MG63 (cell line): ENCODE results near the gene CXCL14. TPM values are rescaled to one million over a fixed set of nuclear protein-coding genes. Genes with fewer than 3 reads are reported as not detected.
A peak's percentile ranks its signal among the peaks of the same experiment; 100 is the strongest.

Experiments used
- DNase-seq: peaks from one replicate; pipeline ENCODE4 v3.0.0-alpha.2; 2020
- H3K27me3 ChIP-seq: fragments of 250-450 bp; sonication (Bioruptor Pico); 2 replicates; pipeline ENCODE4 v1.5.1; 2020; ENCODE audit warnings: mild to moderate bottlenecking, moderate library complexity
- H3K36me3 ChIP-seq: fragments of 250-450 bp; sonication (Bioruptor Pico); 2 replicates; pipeline ENCODE4 v1.5.1; 2020; ENCODE audit warnings: mild to moderate bottlenecking, moderate library complexity
- H3K4me3 ChIP-seq: fragments of 250-450 bp; sonication (Bioruptor Pico); 2 replicates; pipeline ENCODE4 v1.5.1; 2020; ENCODE audit warnings: mild to moderate bottlenecking, moderate library complexity
- H3K9me3 ChIP-seq: fragments of 250-450 bp; sonication (Bioruptor Pico); 2 replicates; pipeline ENCODE4 v1.5.1; 2020; ENCODE audit warnings: mild to moderate bottlenecking, moderate library complexity
- total RNA-seq: library from RNA; depleted of rRNA; stranded (reverse); fragments of >200 nt; shearing (Covaris generic); gene quantifications from 2 replicates; pipeline ENCODE4 v1.2.3, GENCODE V29; 2014; ENCODE audit warnings: low replicate concordance; rRNA removed

The CXCL14 gene, protein sequence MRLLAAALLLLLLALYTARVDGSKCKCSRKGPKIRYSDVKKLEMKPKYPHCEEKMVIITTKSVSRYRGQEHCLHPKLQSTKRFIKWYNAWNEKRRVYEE
- 0.76 TPM in 1 of 2 replicates, not detected in the other for total RNA-seq

DNA sequence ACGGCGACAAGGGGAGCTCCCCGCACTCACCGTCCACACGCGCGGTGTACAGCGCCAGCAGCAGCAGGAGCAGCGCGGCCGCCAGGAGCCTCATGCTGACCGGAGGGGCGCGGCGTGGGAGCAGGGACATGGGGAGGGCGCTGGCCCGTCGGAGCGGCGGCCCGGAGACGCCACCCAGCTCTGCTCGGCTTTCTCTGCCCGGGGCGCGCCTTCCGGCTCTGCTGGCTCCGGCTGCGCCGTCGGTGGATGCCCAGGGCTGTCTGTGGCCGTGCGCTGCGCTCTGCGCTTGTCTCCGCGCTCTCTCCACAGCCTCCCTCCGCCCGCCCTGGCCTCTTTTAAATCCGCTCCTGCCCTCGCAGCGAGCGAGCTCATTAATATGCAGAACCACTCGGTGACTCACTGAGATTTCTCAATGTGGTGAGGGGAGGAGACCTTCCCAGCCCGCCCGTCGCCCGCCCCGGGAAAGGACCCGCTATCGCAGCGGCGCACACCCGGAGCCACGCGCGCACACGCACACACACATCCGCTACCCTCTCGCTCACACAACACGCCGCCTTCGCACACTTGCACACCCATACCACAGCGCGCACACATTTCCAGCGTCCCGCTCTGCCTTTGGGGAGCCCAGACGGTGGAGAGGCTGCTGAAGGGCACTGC is at the start of gene CXCL14:
CXCL14 (minus strand) TSS at position 307 of the 657 bp plus-strand sequence; CDS start at position 94, 213 bp downstream.
- Histone ChIP-seq H3K27me3 (peaks cover 58% of the 10 kb centered on the region), H3K4me3 (peak within 1 kb of the TSS; percentile 28), H3K9me3 (no peaks in the 10 kb centered on the region)

DNA sequence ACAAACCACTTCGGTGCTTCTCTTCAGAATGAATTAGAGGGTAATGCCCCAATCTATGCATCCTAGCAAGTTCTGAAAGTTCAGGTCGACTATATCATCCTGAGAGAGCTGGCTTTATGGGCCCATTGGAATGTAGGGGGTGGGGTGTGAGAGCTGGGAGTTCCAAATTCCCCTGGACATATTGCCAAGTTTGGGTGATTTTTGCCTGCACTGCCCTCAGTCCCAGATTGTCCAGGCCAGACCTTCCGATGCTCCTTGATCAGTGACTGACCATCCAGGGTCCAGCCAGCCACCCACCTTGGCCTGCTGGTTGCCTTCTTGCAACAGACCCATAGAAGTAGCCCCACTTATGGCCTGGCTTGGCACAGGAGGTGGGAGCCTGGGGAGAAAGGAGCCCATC is 47.8 kb upstream of the CXCL14 start:
- H3K36me3 ChIP-seq, result no peaks in the 10 kb centered on the region
- no peaks in the 10 kb centered on the region for H3K9me3 ChIP-seq
- no peak overlapping the region for H3K4me3 ChIP-seq
- DNase-seq, result no peak
- H3K27me3 ChIP-seq, result peaks cover 20% of the 10 kb centered on the region; the same call in 1 of the 2 replicates

More for the DNA sequence above, at the start of gene CXCL14:
- no peaks in the 10 kb centered on the region for H3K36me3 ChIP-seq
- DNase-seq, result peak; percentile 75

DNA sequence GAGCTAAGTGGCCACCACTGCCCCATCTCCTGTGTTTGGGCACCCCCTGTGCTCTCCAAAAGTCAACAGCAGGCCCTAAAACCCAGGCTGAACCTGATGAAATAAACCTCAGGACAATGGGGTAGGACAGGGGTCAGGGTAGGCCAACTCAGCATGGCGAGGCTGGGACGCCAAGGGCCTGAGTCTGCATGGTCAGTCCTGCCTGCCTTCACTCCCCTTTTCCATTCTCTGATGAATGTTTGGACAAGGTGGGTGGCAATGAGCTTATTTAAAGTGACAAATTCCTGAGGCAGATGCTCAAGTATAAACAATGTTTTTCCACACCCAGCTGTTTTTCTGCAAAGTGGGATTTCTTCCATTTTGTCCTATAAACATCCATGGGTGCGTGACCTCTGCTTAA is 47.2 kb upstream of the CXCL14 start:
- H3K4me3 ChIP-seq, result no peak overlapping the region
- no peak for DNase-seq

DNA sequence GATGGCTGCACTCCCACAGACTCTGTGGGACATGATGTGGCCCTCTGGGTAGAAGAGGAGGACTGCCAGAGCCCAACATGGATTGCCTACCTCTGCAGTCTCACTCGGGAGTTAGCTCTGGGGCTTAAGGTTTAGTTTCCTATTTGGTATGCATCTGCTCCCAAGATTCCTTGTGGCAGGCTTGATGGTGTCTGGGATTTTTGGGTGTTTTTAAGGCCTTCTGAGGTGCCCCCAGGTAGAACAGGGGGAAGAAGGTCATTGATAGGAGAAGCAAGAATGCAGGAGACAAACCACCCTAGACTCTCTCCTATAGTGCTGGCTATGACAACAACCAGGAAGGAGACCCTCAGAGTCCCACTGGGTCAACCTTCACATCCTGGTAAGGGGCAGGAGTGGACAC is 46.7 kb upstream of the CXCL14 start:
- no peaks in the 10 kb centered on the region for H3K9me3 ChIP-seq
- H3K36me3 ChIP-seq, result no peaks in the 10 kb centered on the region
- DNase-seq, result no peak
- H3K4me3 ChIP-seq, result no peak overlapping the region
- H3K27me3 ChIP-seq, result peaks cover 20% of the 10 kb centered on the region; the same call in 1 of the 2 replicates

More for the DNA sequence above, 47.2 kb upstream of the CXCL14 start:
- Histone ChIP-seq H3K27me3 (peaks cover 20% of the 10 kb centered on the region; the same call in 1 of the 2 replicates), H3K9me3 (no peaks in the 10 kb centered on the region), H3K36me3 (no peaks in the 10 kb centered on the region)

DNA sequence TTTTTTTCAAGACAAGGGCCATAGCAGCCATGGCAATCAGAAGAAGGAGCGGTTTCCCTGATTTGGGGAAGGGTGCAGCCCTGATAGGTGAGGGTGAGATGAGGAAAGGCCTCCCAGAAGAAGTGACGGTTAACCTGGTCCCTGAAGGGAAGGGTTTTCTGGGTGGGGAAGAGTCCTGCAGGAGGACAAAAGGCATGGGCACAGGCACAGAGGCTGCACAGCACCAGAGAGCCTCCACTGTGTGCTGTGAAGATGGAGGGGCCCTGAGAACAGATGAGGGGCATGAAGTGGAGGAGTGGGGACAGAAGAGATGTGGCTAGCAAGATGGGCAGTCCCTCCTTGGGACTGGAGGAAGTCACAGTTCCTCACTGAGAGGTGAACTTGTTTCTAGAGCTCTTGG is 46.3 kb upstream of the CXCL14 start:
- Histone ChIP-seq H3K27me3 (peaks cover 20% of the 10 kb centered on the region; the same call in 1 of the 2 replicates), H3K4me3 (no peak overlapping the region), H3K36me3 (no peaks in the 10 kb centered on the region), H3K9me3 (no peaks in the 10 kb centered on the region)
- no peak for DNase-seq

DNA sequence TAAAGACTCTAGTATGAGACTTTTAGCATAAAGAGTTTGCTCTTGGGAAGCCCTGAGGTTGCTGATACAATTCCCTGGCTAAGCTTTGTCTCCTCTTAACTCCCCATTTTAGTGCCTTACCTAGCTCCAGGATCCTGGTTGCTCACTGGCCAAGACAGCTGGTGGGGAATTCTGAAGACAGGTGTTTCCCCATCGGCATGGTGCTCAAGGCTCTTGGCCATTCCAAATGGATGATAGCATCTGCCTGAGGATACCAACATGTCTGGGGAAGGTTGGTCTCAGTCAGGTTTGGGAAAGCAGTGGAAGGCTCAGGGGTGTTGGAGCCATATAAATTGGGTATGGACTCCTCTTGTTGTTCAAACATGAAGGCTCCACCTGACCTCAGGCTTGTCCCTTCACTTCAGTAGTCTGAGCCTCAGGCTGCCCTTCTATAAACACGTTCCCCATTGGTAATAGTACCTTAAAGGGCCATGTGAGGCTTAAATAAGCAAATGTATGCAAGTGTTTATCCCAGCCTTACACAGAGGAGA is 44.5 kb upstream of the CXCL14 start:
- Histone ChIP-seq H3K27me3 (peaks cover 10% of the 10 kb centered on the region; the same call in 1 of the 2 replicates), H3K36me3 (no peaks in the 10 kb centered on the region), H3K9me3 (peaks cover 9% of the 10 kb centered on the region), H3K4me3 (no peak overlapping the region)
- no peak for DNase-seq

DNA sequence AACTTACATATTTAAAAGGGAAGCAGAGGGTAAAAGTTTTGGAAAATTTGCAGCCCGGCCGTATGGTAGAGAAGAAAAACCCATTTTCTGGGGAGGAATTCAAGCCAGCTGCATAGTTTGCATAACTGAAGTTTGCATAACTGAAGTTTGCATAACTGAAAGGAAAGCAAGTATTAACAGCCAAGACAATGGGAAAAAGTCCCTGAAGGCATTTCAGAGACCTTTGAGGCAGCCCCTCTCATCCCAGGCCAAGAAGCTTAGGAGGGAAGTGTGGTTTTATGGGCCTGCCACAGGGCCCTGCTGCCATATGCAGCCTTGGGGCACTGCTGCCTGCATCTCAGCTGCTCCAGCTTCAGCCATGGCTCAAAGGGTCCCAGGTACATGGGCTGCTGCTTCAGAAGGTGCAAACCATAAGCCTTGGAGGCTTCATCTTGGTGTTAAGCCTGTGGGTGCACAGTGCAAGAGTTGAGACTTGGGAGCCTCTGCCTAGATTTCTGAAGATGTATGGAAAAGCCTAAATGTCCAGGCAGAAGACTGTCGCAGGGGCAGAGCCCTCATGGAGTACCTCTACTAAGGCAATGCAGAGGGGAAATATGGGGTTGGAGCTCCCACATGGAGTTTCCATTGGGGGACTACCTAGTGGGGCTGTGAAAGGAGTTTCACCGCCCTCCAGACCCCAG is 36.9 kb upstream of the CXCL14 start:
- Histone ChIP-seq H3K4me3 (no peak overlapping the region), H3K36me3 (no peaks in the 10 kb centered on the region), H3K27me3 (peaks cover 31% of the 10 kb centered on the region), H3K9me3 (peaks cover 9% of the 10 kb centered on the region)
- no peak for DNase-seq

DNA sequence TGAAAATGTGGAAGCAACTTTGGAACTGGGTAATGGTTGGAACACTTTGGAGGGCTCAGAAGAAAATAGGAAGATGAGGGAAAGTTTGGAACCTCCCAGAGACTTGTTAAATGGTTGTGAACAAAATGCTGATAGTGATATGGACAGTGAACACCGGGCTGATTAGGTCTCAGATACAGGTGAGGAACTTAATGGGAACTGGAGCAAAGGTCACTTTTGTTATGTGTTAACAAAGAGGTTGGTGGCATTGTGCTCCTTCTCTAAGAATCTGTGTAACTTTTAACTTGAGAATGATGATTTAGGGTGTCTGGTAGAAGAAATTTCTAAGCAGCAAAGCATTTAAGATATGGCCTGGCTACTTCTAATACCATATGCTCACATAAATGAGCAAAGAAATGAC is 36.4 kb upstream of the CXCL14 start:
- Histone ChIP-seq H3K4me3 (no peak overlapping the region), H3K27me3 (peaks cover 34% of the 10 kb centered on the region)
- DNase-seq, result no peak

DNA sequence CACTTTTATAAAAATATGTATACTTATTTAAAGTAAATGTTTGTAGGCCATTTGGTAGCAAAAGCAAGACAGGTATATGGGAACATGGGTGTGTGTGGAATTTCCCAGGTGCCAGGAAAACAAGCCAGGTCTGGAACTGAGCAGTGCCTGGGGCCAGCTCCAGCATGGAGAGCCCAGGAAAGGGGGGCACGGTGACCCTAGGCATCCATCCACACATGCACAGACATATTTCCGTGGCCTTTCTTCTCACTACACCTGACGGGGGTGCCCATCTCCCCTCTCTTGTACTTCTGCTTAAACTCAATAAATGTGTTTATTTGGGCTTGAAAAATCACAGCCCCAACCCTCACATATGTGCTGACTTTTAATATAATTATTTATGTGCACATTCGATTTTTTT is 31.2 kb upstream of the CXCL14 start:
- Histone ChIP-seq H3K4me3 (no peak overlapping the region), H3K36me3 (no peaks in the 10 kb centered on the region), H3K27me3 (peaks cover 48% of the 10 kb centered on the region), H3K9me3 (no peaks in the 10 kb centered on the region)
- DNase-seq, result no peak

More for the DNA sequence above, 36.4 kb upstream of the CXCL14 start:
- Histone ChIP-seq H3K9me3 (peaks cover 9% of the 10 kb centered on the region), H3K36me3 (no peaks in the 10 kb centered on the region)

DNA sequence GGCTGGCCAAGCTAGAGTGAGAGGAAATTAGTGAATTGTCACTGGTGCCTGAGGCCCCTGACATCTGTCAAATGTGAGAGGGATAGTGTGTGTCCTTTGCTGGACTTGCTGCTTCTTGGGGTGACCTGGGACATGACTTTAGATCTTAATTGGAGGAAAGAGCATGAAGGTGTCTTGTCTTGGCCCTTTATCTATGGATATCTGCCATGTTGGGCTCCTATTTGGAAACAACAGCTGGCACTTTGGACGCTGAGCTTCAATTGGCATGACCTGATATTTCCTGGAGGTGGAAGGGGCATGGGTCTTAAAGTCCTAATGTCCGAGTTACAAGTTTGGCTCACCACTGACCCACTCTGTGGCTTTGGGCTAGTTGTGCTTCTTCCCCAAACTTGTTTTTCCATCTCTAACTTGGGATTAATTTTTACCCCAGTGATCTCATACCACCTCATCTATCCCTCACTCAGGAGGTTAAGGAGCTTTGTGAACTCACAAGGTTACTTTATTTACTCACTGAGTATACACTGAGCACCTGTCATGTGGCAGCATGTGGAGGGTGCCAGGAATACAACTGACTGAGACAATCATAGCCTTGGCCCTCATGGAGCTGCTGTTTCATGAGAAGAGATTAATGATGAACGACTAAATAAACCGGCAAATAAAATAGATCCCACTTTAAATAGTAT is 30.1 kb upstream of the CXCL14 start:
- no peak overlapping the region for H3K4me3 ChIP-seq
- DNase-seq, result no peak
- H3K9me3 ChIP-seq, result no peaks in the 10 kb centered on the region
- no peaks in the 10 kb centered on the region for H3K36me3 ChIP-seq
- peaks cover 41% of the 10 kb centered on the region for H3K27me3 ChIP-seq

DNA sequence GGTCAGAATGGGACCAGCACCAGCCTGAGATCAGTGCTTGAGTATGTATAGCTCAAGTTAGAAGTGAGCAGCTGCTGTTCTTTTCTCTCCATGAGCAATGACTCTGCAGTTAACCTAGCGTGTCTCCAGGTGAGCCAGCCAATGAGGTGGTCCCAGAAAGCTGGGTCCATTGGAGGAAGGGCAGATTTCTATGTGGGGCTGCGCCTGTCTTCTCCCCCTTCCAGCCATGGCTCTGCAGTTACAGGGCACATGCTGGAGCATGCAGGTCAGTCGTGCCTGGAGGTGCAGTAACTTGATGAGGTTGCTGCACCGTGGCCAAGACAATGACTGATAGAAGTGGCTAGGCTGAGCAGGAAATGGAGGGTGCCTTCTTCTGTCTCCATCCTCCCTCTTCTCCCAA is 29.6 kb upstream of the CXCL14 start:
- H3K27me3 ChIP-seq, result peaks cover 41% of the 10 kb centered on the region
- no peak overlapping the region for H3K4me3 ChIP-seq
- no peaks in the 10 kb centered on the region for H3K36me3 ChIP-seq
- H3K9me3 ChIP-seq, result no peaks in the 10 kb centered on the region
- DNase-seq, result no peak

DNA sequence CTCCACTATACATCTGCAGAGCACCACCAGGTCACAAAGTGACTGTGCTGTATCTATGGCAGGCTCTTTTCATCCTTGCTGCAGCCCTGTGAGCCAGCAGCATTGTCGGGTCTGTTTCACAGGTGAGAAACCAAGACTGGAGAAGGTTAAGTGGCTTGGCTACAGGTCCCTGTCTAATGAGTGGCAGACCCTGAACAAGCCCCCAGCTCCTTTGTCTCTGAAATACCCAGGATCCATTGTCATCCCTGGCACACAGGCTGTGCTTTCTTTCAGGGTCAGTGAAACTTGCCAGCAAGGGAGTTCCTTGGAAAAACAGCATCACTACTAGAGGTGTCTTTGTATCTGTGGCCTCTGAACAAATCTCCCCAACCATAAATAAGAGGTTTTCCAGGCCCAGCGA is 27.6 kb upstream of the CXCL14 start:
- Histone ChIP-seq H3K4me3 (no peak overlapping the region), H3K9me3 (no peaks in the 10 kb centered on the region), H3K27me3 (peaks cover 30% of the 10 kb centered on the region), H3K36me3 (no peaks in the 10 kb centered on the region)
- no peak for DNase-seq

DNA sequence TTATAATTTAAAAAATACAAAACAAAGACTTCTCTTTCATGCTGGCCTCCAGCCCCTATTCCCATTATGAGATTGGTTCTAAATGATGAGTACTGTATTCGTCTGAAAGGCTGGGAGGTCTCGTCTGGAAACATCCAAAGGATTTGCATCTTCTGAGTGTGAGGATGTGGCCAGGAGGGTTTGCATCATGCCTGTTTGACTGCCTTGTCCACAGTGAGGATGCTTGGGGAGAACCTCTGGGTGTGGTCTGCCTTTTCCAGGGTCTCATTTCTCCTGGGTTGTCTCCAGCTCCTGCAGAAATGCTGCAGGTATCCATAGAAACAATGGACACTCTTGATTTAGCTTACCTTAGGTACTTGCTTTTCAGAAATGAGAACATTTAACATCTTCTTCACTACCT is 26.4 kb upstream of the CXCL14 start:
- H3K27me3 ChIP-seq, result peaks cover 23% of the 10 kb centered on the region
- H3K36me3 ChIP-seq, result no peaks in the 10 kb centered on the region
- no peak for DNase-seq
- H3K4me3 ChIP-seq, result no peak overlapping the region
- no peaks in the 10 kb centered on the region for H3K9me3 ChIP-seq

DNA sequence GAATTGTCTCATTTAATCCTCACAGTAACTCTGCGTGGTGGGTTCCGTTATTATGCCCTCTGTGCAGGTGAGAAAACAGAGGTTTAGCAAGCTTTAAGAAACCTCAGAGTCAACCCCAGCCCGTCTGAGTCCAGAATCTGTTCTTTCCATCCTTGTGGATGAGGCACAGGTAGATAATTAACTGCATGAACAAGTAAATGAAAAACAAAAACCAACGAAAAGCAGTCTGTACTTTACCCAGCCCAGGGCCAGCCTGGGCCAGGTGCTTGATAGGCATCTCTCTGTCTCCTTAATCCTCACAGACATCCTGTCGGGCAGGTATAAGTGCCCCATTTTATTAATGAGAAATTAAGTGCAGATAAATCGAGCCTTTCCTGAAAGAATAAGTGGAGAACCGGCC is 25.3 kb upstream of the CXCL14 start:
- H3K36me3 ChIP-seq, result no peaks in the 10 kb centered on the region
- H3K4me3 ChIP-seq, result no peak overlapping the region
- H3K9me3 ChIP-seq, result no peaks in the 10 kb centered on the region
- DNase-seq, result no peak
- H3K27me3 ChIP-seq, result peaks cover 23% of the 10 kb centered on the region

DNA sequence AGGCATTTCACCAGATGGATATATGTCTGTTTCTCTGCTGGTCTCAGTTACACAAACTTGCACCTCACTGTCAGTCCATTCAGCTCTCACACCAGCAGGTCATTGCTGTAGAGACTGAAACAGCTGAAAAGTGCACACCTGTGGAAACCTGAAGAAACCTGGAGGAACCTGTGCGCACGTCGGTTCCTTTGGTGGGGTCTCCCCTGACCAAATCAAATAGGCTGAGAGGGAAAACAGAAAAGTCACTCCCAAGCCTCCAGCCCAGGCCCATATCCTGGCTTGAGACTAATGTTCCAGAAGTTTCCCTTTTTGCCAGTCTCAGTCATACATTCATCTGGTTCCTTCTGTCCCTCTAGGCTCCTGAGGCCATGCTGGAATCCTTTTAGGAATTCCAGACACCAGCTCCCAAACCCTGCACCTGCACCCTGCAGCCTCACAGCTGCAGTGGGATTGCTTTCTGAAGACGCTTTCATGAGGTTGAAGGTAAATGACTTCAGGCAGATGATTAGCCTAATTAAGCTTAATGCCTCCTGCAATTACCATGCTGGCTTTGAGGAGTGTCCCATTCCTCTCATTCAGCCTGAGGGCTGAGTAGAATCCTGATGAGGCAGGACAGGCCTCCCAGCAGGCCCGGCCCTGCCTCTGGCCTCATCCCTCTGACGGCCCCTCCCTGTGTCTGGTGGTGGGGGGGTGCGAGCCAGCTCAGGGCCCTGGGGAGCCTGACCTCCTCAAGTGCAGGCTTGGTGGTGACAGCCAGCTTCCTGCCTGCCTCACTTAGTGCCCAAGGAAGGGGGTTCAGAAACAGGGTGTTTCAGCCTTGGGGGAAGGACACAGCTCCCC is 24.3 kb upstream of the CXCL14 start:
- Histone ChIP-seq H3K36me3 (no peaks in the 10 kb centered on the region), H3K27me3 (peaks cover 26% of the 10 kb centered on the region), H3K9me3 (no peaks in the 10 kb centered on the region), H3K4me3 (no peak overlapping the region)
- DNase-seq, result no peak

DNA sequence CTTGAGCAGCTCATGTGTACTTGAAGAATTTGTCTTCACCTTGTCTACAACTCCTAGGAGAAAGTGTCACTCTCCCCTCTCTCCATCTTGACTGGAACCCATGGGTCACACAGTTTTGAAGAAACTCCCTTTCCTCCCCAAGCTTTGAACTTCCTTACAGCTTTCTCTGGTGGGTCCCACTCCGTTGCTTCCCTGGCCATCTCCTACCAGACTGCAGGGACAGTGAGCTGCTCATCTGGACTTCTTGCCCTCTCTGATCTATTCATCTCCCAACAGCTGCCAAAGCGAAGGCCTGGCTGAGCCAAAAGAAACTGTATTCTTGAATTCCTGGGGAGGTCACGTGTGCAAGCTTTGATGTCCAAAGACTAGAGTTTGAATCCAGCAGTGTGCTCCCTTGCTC is 22.7 kb upstream of the CXCL14 start:
- no peak overlapping the region for H3K4me3 ChIP-seq
- no peak for DNase-seq
- no peaks in the 10 kb centered on the region for H3K36me3 ChIP-seq
- H3K9me3 ChIP-seq, result no peaks in the 10 kb centered on the region
- H3K27me3 ChIP-seq, result peaks cover 21% of the 10 kb centered on the region
